Measurements from ENCODE around the gene ADGRG7.
"Not testable (repeated sequence)": the region's sequence is repeated elsewhere in the genome, so short reads cannot be mapped to it uniquely, and the experiment has no call there.

ADGRG7 gene

DNA sequence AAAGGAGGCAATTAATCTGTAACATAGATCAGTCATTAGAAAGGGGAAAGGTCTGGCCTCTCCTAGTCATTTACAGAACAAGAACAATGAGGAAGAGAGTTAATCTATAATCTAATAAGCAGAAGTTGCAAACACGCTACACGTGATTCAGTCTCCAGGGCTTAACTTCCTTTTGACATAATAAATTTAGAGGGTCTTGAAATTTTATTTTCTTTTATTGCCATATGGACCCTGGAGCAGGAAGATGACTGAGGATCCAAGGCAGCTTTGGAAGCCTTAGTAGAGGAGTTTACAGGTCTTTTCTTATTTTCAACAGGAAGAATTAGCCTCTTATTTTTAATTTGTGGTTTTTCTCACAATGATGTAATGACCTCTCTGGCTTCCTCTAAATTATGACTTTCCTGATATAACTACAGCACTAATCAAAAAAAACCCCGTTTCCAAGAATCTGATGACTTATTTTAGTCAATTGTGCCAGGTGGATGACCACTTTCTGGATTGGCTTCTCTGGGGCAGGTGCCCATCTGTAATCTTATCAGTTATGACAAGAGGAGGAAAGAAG is 32.2 kb downstream of the ADGRG7 start:
- FAIRE-seq (no peak), DNase-seq (ENCODE audit: low spot score) (no peak)

DNA sequence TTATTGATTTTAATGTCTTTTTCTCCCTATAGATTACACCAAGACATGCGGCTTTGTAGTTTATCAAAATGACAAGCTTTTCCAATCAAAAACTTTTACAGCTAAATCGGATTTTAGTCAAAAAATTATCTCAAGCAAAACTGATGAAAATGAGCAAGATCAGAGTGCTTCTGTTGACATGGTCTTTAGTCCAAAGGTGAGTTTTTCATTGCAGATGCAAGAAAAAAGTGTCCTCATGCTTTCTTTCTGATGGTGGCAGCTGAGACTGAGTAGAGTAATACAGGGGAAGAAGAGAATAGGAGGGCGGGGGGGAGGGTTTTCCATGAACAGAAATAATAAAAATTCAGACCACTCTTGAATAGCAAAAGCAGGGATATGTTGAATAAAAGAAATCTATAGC is 36.5 kb downstream of the ADGRG7 start:
- DNase-seq (ENCODE audit: low spot score) (no peak), FAIRE-seq (no peak)

DNA sequence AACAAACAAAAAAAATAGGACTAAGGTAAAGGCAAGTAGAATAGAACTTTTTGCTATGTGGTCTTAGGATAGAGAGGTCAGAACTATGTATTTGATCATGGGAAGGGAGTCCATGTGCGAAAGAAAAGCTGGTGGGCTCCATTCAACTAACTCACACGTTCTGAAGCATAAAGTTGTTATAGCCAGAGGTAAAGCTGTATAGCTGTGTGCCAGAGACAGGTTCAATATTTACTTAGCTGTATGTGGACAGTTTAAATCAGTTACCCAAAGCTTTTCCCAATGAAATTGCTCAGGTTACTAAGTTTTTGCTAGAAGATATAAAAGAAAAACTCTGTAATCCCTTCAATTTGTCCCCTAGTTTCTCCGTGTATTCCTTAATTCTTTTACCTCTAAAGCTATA is 37.8 kb downstream of the ADGRG7 start:
- FAIRE-seq: no peak
- DNase-seq (ENCODE audit: low spot score): no peak

DNA sequence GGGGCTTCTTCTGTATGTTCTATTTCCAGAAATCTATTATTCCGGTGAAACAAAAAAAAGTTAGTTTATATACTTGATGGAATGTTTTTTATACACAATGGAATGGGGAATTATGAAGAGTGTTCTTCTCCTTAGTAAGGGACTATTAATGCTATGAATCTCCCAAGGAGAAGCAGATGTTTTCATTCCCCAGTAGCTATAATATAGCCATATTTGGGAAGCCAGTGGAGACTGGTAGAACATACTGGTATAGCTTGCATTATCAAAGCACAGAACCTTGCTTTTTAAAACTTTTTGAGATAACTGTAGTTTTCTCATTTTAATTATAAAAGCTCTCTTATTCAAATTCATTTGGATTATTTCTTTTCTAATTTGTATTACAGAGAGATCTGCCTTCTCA is 38.3 kb downstream of the ADGRG7 start:
- FAIRE-seq: no peak
- DNase-seq (ENCODE audit: low spot score): no peak

DNA sequence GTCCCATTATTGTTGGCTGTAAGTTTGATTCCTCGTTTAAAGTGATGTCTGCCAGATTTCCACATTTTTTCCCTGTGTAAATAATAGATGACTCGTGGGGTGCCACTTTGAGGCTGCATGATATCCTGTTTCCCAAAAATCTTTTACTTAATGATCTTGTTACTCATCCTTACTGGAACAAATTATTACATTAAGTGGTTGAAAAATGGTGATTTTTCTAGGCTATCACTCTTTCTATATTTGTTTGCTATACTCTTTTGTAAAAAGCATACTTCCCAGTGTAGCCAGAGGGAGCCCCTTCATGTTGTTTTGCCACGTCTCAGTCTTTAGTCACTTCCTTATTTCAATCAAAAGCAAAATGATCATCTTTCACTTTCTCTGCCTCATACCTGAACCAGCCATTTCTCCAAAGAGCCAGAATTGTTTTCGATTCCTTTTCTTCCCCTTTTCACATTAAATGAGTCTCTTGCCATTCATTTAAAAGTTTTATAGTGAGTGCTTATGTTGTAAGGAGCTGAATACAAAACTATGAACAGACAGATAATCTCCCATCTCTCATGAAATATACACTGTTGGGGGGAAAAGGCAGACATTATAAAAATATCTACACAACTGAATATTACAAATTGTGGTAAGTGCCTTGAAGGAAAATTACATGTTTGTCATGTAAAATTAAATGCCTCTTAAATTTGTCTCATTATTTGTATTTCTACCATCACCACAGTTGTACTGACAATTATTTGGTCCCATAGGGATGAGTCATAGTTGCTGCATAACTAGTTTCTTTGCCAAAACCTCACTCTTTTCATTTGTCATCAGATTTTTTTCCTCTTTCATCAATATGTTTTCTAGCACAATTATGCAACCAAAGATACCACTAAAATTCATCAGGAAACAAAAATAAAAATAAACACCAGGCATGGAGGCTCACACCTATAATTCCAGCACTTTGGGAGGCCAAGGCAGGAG is 41.5 kb downstream of the ADGRG7 start:
- FAIRE-seq (no peak), DNase-seq (ENCODE audit: low spot score) (peak; percentile 53)

DNA sequence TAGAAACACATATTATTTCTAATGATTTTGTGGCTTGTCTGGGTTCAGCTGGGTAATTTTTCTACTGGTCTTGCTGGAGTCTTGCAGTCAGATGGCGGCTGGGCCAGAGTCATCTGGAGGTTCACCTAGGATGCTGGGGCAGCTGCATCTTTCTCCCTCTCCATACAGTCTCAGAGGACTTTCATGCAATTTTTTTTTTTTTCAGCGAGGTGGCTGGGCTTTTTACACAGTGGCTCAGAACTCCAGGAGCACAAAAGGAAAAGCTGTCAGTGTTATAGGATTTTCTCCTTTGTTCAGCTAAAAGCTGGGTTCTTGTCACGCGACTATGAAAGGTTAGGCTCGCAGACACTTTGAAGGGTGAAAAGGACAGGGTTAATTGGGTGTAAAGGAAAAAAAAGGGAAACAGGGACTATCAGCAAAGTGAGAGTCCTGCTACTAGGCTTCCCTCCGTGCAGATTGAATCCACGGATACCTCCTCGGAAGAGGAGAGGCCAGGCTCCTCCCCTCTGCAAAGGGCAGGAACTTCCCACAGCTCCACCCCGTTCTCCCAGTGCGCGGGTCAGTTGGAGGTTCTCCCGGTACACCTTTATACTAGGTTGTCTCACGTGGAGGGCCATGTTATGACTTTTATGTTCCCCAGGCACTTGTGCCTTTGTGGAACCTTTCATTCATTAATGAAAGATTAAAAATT is 44.3 kb downstream of the ADGRG7 start:
- no peak for DNase-seq (ENCODE audit: low spot score)
- no peak for FAIRE-seq

DNA sequence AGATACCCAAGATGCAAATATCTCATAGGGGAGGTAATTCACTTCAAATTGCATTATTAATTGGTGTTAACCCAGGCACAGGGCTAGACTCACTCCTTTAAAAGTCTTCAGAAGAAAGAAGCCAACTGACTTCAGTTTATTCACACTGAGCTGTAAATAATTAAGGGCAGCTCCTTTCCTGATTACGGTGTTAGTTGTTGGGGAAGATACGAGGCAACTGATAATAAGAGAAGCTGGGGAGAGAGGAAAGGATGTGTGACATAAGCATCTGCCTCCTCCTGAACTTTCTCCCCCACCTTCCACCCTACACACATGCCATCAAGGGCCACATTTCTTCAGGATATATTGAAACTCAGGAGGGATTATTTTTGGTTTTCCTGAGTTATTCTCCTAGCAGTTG is 47.5 kb downstream of the ADGRG7 start:
- DNase-seq (ENCODE audit: low spot score) (no peak), FAIRE-seq (no peak)

DNA sequence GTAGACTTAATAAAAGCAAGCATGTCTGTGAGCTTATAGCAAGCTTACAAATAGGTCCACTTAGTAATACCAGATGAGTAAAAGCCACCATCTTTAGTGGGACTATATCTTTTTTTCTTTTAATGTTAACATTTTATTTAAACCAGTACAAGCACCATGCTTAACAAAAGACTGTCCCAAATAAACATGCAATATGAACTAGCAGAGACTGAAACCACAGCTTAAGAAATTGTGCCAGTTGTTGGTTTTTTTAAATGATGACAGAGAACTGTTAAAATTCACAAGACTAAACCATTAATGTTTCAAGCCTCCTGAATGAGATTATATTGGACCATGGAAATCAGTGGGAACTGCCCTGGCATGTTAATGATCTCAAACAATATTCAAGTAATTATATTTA is 51.9 kb downstream of the ADGRG7 start:
- DNase-seq (ENCODE audit: low spot score); FAIRE-seq: not testable (repeated sequence)

DNA sequence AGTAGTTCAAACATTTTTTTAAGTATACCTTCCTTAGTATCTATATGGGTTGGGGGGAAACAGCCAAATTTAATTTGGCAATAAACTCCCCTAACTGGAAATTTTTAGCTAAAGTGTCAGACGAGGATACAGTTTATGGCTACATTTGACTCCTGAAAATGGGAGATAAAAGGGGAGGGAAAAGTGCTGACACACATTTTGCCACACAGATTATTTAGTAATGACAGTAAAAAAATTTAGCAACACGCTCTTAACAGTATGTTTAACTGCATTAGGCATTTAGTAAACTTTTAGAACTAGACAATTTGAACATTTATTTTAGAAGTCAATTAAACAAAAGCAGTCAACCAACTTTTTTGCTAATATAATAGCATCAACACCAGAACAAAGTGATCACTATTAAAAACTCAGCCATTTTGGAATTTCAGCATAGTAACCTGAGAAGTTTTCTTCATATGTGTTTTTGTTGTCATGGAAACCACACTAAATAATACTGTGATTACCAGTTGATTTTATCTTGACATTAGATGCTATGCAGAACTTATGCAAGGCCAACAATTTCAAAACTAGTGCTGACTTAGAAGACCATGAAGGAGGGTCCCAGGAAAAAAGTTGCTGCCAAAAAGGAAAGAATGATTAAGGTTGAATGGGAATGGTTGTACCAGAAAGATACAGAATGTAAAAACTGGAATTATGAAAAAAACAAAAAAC is 52.9 kb downstream of the ADGRG7 start:
- no peak for DNase-seq (ENCODE audit: low spot score)
- no peak for FAIRE-seq

DNA sequence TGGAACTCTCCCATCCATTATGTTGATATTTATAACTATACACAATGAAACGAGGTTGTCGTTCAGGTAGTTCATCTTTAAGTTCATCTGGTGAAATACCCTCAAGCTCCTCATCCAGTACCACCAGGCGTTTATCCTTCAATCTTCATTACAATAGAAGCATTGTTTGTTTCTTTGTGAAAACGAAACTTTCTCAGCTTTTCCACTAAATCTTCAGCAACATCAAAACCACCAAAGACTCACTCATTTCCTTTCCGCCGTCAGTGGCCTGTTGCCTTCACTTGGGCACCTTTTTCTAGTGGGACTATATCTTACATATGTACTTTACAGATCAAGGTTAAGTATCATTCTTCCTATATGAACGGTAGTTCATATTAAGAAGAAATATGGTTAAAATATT is 55.8 kb downstream of the ADGRG7 start:
- DNase-seq (ENCODE audit: low spot score) (no peak), FAIRE-seq (peak; percentile 17)

DNA sequence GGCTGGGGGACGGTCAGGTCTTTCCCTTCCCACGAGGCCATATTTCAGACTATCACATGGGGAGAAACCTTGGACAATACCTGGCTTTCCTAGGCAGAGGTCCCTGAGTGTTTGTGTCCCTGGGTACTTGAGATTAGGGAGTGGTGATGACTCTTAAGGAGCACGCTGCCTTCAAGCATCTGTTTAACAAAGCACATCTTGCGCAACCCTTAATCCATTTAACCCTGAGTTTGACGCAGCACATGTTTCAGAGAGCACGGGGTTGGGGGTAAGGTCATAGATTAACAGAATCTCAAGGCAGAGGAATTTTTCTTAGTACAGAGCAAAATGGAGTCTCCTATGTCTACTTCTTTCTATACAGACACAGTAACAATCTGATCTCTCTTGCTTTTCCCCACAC is 57.3 kb downstream of the ADGRG7 start:
- DNase-seq (ENCODE audit: low spot score); FAIRE-seq: not testable (repeated sequence)

DNA sequence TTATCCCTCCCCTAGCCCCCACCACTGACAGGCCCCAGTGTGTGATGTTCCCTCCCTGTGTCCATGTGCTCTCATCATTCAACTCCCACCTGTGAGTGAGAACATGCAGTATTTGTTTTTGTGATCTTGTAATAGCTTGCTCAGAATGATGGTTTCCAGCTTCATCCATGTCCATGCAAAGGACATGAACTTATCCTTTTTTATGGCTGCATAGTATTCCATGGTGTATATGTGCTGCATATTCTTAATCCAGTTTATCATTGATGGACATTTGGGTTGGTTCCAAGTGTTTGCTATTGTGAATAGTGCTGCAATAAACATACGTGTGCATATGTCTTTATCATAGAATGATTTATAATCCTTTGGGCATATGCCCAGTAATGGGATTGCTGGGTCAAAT is 57.9 kb downstream of the ADGRG7 start:
- DNase-seq (ENCODE audit: low spot score); FAIRE-seq: not testable (repeated sequence)

DNA sequence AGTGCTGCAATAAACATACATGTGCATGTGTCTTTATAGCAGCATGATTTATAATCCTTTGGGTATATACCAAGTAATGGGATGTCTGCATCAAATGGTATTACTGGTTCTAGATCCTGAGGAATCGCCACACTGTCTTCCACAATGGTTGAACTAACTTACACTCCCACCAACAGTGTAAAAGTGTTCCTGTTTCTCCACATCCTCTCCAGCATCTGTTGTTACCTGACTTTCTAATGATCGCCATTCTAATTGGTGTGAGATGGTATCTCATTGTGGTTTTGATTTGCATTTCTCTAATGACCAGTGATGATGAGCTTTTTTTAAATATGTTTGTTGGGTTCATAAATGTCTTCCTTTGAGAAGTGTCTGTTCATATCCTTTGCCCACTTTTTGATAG is 61.6 kb downstream of the ADGRG7 start:
- FAIRE-seq: not testable (repeated sequence)

DNA sequence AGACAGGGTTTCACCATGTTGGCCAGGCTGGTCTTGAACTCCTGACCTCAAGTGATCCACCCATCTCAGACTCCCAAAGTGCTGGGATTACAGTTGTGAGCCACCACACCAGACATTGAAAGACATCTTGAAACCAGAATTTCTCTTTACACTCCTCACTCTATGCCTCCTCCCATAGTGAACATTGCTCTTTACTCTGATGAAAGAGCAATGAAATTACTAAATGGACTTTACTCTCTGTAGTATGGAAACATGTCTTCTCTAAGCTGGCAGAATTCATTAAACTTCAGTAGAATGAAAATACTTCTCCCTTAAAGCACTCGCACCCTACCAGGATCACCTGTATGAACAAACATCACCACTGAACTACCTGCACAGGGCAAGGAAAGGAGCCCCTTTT is 72.1 kb downstream of the ADGRG7 start:
- FAIRE-seq: no peak
- DNase-seq (ENCODE audit: low spot score): no peak

More for the DNA sequence above, 61.6 kb downstream of the ADGRG7 start:
- DNase-seq (ENCODE audit: low spot score): not testable (repeated sequence)

DNA sequence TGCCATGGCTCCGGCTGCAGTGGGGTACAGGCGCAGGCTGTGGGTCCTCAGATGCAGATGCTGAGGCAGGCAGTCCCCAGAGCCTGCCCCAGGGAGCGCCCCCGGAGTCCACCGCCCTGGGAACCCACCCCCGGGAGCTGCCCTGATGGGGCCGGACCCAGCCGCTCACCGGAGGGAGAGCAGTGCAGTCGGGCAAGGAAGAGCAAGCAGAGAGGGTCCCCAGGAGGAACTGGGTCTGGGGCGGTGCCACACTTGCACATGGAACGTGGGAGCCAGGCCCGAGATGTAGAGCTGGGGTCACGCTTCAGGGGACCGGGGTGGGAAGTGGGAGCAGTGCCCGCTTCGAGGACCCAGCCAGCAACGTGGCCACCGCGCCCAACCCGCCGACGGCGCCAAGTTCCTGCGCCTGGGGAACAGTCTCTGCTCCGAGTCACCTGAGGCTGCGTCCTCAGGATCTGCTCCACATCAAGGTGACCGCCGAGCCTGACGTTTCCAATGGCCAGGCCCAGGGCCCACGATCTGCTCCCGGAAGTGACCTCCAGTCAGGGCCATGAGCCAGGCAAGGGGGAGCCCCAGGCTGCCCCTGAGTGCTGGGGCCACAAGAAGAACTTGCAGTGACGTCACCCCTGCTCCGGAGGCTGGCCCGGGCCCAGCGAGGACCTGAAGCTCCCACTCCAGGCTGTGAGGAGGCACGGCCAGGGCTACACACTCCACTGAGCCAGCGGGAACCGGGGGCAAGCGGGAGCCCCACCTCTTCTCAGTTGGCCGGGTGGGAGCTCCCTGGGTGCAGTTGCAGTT is 72.9 kb downstream of the ADGRG7 start:
- FAIRE-seq (no peak), DNase-seq (ENCODE audit: low spot score) (no peak)

DNA sequence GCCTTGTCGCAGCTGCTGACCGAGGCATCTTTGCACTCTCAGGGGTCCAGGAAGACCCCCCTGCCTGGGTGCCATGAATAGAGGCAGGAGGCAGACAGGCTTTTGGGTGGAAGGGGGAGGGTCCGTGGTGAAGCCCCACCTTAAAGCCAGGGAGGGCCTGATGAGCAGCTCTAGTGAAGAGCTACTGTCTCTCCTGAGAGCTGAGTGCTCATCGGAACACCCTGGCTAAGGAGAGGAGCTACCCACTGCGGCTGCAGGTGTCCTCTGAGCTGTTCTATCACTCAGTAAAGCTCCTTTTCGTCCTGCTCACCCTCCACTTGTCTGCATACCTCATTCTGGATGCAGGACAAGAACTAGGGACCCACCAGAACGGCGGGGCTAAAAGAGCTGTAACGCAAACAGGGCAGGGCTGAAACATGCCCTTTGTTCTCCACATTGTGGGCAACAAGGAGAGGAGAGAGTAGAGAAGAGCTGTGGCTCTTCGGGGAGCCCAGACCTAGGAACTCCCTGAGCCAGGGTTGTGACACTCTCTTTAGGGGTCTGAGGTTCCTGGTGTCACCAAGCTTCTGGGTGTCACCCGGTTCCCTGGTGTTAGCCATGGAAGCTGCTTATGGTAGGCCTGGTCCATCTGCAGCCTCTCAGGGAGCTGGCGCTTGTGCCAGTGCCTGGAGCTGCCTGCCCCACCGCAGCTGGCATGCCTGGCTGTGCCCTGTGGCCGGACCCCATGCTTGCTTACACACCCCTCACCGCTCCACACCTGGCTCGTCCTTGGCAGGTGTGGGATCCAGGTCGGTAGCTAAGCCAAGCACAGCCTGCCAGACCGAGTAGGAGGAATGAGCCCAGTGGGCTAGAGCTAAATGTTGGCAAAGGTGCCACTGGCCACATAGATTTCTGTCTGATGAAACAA is 73.7 kb downstream of the ADGRG7 start:
- no peak for FAIRE-seq
- no peak for DNase-seq (ENCODE audit: low spot score)

DNA sequence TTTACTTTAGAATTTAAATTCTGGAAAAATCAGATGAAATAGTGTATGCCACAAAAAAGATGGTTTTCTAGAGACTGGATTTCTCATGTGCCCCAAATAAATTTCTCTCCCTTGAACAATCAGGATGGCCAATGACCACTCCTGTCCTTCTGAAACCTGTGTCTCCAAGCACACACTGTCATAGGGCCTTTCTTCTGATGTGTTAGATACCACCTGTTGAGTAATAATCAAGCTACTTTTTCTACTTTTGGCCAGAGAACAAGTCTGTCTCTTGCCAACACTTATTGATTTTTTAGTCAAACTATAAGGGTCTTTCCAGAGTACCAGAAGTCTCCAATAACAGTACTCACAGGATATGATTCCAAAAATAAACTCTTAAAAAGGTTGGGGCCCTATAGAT is 83.8 kb downstream of the ADGRG7 start:
- DNase-seq (ENCODE audit: low spot score) (no peak), FAIRE-seq (no peak)

DNA sequence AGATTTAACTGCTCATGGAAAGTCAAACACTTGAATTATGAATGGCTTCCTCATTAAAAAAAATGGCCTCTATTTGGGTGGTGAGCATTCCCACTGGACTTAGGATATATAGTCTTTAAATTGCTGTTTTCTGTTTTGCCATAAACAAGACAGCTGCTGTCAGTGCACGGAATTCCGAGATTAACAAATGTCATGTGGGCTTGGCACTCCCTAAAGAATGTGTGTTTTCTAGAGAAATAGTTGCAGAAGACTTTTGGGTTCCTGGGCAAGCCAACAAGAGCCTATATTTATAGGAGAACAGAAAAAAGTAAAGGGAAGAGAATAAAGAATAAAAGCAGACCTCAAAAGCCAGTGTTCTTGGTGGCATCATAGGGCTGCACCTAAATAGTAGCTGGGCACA is 86.3 kb downstream of the ADGRG7 start:
- FAIRE-seq: no peak
- DNase-seq (ENCODE audit: low spot score): no peak

DNA sequence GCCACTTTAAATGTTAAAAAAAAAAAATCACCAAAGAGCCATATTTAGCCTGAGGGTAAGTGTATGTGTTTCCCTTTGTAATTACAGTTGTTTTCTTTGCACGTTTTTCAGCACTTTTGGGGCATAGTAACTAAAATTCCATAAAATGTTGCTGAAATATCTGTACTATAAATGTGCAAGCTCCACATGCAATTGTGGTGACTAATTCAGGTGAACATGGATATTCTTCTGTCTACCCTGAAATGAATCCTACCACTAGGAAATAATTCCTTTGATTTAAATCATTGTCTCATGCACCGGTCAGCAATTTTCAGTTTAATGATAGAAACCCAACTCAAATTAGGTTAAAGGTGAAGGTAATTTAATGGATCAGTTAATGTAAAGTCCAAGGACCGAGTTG is 86.8 kb downstream of the ADGRG7 start:
- FAIRE-seq: no peak
- DNase-seq (ENCODE audit: low spot score): no peak

DNA sequence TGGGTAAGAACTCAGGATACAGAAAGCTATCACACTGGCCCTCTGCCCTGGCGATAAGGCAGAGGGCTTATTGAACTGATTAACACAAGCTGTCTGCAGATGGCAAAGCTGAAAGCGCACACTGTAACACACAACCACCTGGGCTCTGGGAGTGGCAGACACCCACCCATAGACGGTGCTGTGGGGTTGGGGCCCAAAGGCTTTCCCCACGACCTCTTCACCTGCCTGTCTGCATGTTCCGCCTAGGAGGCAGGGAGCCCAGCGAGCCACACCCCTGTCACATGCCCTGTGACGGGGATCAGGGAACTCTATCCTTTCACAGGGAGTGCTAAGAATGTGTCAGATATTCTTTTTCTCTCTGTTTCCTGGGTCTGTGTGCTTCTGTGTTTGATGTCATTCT is 87.8 kb downstream of the ADGRG7 start:
- FAIRE-seq: no peak
- DNase-seq (ENCODE audit: low spot score): no peak
